HG03520 (cell line): Measurements from ENCODE around the gene MACROH2A2.

Experiments
- ATAC-seq: cut with Tn5 transposase; IDR thresholded peaks from one replicate; pipeline ENCODE4 v1.9.1; 2021; ENCODE audit warnings: mild to moderate bottlenecking, moderate library complexity; ENCODE audit not compliant: unreplicated experiment

MACROH2A2 gene

GRCh38 chr10:70125918-70126552 is 73.4 kb downstream of the MACROH2A2 start:
- no peak for ATAC-seq

GRCh38 chr10:70126700-70127395 is 74.2 kb downstream of the MACROH2A2 start:
- no peak for ATAC-seq

- ATAC-seq: no peak
These were observed 78.4 kb downstream of the MACROH2A2 start for GRCh38 chr10:70130878-70131559.

DNA sequence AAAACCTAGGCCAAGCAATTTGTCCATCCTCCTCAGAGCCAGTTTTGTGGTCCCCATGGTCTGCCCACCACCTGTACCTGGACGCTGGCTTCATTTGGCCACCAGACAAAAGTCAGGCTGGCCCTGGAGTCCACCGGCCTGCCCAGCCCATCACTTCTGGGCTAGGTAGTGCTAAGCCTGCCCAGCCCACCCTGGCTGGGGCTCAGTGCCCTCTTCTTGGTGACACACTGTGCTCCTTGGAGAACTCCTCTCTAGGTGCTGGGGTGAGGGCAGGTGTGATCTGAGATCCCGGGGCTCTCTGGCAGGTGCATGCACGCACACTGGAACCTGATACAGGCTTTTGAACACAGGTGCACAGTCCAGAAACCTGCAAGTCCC is 78.9 kb downstream of the MACROH2A2 start:
- ATAC-seq: no peak

- ATAC-seq: peak; percentile 56
These were observed 79.7 kb downstream of the MACROH2A2 start, which contains the start of gene AIFM2 for GRCh38 chr10:70132098-70133029. Gene AIFM2 (minus strand): TSS chr10:70132825. CDS start chr10:70124084, 8,741 bp downstream.

DNA sequence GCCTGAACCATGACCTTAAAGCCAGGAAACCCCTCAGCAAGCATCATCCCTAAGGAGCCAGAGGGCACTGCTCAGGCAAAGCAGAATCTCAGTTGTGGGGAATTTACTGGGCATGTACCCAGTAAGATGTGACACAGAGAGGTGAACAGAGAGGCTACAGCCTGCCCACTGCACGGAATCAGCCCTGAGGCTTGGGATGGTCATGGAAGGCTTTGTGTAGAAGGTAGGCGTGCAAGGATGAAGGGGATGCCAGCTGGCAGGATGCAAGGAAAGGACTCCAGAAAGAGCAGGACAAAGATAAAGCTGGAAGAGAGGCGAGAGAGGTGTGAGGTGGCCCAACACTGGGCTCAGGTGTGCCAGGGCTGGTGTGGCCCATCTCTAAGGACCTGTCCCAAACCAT is 82.4 kb downstream of the MACROH2A2 start:
- no peak for ATAC-seq

- ATAC-seq: no peak
These were observed 83.0 kb downstream of the MACROH2A2 start for GRCh38 chr10:70135684-70136083.

DNA sequence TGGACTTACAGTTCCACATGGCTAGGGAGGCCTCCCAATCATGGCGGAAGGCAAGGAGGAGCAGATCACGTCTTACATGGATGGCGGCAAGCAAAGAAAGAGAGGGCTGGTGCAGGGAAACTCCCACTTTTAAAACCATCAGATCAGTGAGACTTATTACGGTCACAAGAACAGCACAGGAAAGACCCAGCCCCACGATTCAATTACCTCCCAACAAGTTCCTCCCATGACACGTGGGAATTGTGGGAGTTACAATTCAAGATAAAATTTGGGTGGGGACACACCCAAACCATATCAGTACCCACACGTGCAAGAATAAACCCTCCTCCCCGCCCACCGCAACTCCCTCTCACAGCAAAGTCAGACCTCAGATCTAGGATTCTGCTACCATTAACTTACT is 84.5 kb downstream of the MACROH2A2 start:
- ATAC-seq: no peak

DNA sequence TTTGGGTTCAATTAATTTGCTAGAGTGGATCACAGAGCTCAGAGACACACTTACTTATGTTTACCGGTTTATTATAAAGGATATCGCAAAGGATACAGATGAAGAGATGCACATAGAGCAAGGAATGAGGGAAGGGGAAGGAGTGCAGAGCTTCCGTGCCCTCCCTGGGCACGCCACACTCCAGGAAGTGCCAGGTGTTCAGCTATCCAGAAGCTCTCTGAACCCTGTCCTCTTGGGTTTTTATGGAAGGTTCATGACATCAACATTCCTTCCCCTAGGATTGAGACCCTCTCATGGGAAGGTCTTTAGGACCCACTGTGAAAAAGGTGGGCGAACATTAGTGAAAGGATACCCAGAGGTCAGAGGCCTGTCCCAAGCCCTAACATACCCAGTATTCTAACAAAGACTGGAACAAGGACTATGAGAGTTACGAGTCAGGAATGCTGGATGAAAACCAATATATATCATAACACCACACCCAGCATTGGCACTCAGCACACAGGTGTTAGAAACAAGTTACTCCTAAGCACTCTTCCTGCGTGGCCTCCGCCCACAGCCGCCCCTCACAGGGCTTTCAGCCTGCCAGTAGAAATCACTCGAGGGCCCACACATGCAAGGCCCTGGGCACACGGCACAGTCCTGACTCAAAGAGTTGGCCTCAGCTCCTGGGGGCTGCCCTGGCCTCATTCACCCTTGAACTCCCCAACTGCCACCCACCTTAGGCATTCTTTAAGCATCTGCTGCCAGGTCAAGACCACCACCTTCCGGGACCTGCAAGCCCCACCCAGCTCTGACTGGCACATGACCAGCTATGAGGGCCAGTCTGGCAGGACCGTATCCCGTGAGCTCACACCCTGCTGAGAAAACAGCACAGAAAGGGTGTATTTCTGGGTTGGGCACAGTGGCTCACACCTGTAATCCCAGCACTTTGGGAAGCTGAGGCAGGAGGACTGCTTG is 85.6 kb downstream of the MACROH2A2 start:
- ATAC-seq: no peak

DNA sequence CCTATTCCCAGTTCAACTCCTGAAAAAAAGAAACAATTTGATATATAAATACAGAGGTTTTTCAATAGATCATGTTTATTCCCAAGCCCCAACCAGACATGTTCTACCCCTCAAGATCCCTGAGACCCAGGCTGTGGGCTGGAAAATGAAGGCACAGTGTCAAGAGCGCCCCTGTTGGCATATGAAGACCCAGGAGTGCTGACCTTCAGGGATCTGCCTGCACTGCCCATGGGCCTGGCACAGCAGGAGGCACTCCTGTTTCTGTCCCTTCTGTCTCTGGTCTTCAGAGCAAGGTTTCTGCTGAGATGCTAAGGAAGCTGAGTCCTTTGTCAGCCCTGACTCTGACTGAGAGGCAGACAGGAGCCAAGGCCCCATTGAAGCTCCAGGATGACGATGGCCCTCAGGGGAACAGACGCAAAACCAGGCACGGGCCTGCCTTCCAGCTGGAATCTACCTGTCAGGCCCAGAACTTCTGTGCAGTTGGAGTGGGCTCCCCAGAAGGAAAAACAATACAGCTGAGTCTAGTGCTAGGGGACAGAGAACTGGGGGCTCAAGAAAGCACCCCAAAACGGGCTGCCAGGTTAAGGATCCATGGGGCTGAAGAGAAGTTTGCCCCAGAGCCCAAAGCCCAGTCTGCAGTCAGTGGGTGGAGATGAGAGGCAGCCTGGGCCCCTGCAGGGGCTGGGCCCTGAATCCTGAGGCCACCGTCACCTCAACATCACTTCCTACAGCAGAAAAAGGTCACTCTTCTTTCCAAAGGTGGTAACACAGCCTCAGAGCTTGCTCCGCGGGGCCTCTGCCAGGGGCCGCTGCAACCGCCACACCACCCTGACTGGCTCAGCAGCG is 86.7 kb downstream of the MACROH2A2 start:
- no peak for ATAC-seq

DNA sequence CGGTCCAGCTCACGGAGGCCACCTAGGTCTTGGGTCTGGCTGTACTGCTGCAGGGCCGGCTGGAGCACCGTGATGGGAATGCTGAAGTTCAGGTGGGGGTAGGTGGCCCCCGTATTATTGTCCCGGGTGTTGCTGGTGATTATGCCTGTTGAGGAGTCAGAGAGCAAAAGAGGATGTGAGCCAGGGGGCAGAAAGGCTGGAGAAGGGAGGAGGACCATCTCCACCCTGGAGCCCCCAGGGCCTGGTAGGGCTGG is 87.3 kb downstream of the MACROH2A2 start:
- ATAC-seq: no peak

GRCh38 chr10:70140297-70140696 is 87.7 kb downstream of the MACROH2A2 start:
- no peak for ATAC-seq

DNA sequence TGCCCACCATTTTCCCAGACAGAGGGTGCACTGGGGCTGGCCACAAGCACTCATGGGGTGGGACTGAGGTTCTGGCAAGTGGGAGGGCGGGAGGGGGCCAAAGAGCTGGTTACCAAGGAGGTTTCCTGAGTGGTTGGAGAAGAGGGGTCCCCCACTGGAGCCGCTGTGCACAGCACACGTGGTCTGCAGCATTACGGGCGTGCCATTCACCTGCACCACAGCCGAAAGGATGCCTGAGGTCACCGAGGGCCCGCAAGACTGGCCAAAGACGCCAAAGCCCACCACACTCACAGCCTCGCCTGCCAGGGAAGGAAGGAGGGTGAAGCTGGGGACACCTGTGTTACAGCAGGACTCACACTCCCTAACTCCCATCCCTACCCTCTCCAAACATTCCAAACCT is 89.9 kb downstream of the MACROH2A2 start:
- no peak for ATAC-seq

- ATAC-seq: no peak
These were observed 91.9 kb downstream of the MACROH2A2 start for GRCh38 chr10:70144372-70145110.

DNA sequence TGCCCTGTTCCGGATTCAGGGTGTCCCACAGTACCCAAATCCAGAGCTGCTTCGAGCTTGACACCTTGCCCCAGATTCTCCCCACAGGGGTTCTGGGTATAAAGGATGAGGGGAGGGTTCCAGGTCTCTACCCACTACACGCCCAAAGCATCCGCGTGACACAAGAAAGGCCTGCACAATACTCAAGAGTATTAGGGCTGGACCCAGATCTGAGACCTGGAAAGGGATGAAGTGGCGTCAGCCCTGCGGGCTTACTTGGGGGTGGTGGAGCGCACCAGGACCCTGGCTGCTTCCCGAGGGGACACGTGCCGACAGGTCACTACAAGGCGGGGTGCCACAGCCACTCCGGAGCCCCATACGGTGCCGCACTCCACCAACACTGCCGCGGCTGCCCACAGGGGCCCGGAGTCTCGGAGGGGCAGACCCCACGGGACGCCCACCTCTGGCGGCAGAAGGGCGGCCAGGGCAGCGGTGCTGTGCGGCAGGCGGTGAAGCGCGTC is 92.6 kb downstream of the MACROH2A2 start:
- ATAC-seq: peak; percentile 9

GRCh38 chr10:70145666-70146488 is 93.2 kb downstream of the MACROH2A2 start:
- peak; percentile 41 for ATAC-seq

DNA sequence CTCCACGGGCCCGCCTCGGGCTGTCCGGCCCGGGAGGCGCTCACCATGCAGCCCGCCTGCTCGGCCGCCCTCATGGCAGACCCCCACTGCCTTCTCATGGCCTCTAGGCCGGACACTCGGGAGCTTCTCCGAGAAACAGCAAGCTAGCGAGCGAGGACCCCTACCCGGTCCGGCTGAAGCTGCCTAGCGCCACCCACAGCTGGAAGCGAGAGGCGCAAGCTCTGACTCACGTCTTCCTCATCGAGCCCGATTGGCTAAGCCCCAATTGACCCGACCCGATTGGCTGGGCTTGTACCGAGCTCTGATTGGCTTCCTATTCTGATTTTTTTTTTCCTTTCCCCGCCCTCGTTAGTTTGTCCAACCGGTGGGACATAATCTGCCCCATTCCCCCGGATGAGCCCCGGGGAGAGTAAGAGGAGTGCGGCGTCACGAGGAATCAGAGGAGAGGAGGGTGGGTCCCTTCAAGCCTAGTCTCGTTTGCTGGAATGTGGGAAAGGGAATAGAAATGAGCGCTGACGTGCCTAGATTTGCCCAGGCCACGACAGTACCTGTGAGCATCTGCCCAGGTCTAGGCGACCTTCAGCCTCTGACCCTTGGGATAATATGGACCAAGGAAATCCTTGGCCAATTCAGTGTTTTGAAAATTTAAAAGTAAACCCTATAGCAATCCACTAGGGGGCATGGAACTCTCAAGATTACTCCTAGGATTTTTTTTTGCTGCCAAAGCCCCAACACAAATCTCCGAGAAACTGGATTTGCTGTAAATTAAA is 94.0 kb downstream of the MACROH2A2 start, which contains the start of gene TYSND1:
TSS of gene TYSND1 (minus strand) at position 212 of the 770 bp plus-strand sequence. CDS start at position 98, 114 bp downstream.
- peak; percentile 86 for ATAC-seq
